CD8-positive, alpha-beta memory T cell (primary cell): ENCODE measurements around the gene RPS6KA2. TPM values are rescaled to one million over a fixed set of nuclear protein-coding genes. Genes with fewer than 3 reads are reported as not detected.
"Not testable (repeated sequence)": the region's sequence is repeated elsewhere in the genome, so short reads cannot be mapped to it uniquely, and the experiment has no call there.

Experiments used
- CTCF ChIA-PET: fragments of 350-600 bp; sonication (Branson Sonifier 250); formaldehyde crosslinking; loops from one replicate; lab custom pipeline; 2021; ENCODE audit warnings: antibody characterized with exemption; lab: Charles Lee
- POLR2A ChIA-PET: fragments of 350-600 bp; sonication (Branson Sonifier 250); formaldehyde crosslinking; loops from one replicate; lab custom pipeline; 2021; ENCODE audit warnings: antibody characterized with exemption; lab: Charles Lee
- DNase-seq, 5 donors: peaks; one replicate each; pipeline versions ENCODE4 v3.0.0 to v3.0.0-alpha.2; 2020 to 2022; ENCODE audit warnings: mixed read lengths in 1 of 5
- H3K27ac ChIP-seq: one replicate; pipeline ENCODE4 v1.7.0; 2013; ENCODE audit warnings: low read depth, mild to moderate bottlenecking, low read length, moderate library complexity
- H3K27me3 ChIP-seq: 2 replicates; pipeline ENCODE4 v1.7.0; 2013; ENCODE audit warnings: low read length, mild to moderate bottlenecking; ENCODE audit not compliant: insufficient read depth, poor library complexity, severe bottlenecking
- H3K36me3 ChIP-seq: 2 replicates; pipeline ENCODE4 v1.7.0; 2013; ENCODE audit warnings: mild to moderate bottlenecking, low read length, moderate library complexity; ENCODE audit not compliant: insufficient read depth
- H3K4me1 ChIP-seq: 2 replicates; pipeline ENCODE4 v1.7.0; 2013; ENCODE audit warnings: mild to moderate bottlenecking, low read length, moderate library complexity; ENCODE audit not compliant: insufficient read depth
- H3K4me3 ChIP-seq: 2 replicates; pipeline ENCODE4 v1.7.0; 2013; ENCODE audit warnings: mild to moderate bottlenecking, low read length
- H3K9me3 ChIP-seq: 2 replicates; pipeline ENCODE4 v1.7.0; 2013; ENCODE audit warnings: mild to moderate bottlenecking, low read length
- H3K27ac Mint-ChIP-seq, 8 donors: one replicate each; pipeline ENCODE4 v1.8.0; 2020 to 2021; ENCODE audit warnings: mixed read lengths in 8 of 8, mild to moderate bottlenecking in 6 of 8, inconsistent platforms in 3 of 8, moderate library complexity in 3 of 8
- H3K27me3 Mint-ChIP-seq, 2 donors: one replicate each; pipeline ENCODE4 v1.8.0; 2020 to 2021; ENCODE audit warnings: mixed read lengths in 2 of 2, mild to moderate bottlenecking in 1 of 2, moderate library complexity in 1 of 2
- H3K36me3 Mint-ChIP-seq, 3 donors: one replicate each; pipeline ENCODE4 v1.8.0; 2020 to 2021; ENCODE audit warnings: mixed read lengths in 3 of 3, inconsistent platforms in 1 of 3, mild to moderate bottlenecking in 1 of 3
- H3K4me1 Mint-ChIP-seq, 3 donors: one replicate each; pipeline ENCODE4 v1.8.0; 2020 to 2021; ENCODE audit warnings: mixed read lengths in 3 of 3, inconsistent platforms in 1 of 3, mild to moderate bottlenecking in 1 of 3
- H3K4me3 Mint-ChIP-seq, 7 donors: one replicate each; pipeline ENCODE4 v1.8.0; 2020 to 2021; ENCODE audit warnings: mixed read lengths in 7 of 7, mild to moderate bottlenecking in 6 of 7, moderate library complexity in 4 of 7, inconsistent platforms in 2 of 7
- H3K9me3 Mint-ChIP-seq, 5 donors: one replicate each; pipeline ENCODE4 v1.8.0; 2020 to 2022; ENCODE audit warnings: mixed read lengths in 5 of 5, mild to moderate bottlenecking in 3 of 5, moderate library complexity in 2 of 5, inconsistent platforms in 1 of 5
- polyA plus RNA-seq: library from polyadenylated mRNA; unstranded; fragments of 300-500 nt; fragmentation: Illumina TruSeq; gene quantifications from one replicate; pipeline ENCODE4 v1.2.3, GENCODE V29; 2021
- total RNA-seq, 2 experiments: library from RNA; stranded (reverse); gene quantifications; one replicate each; pipeline ENCODE4 v1.2.3, GENCODE V29; 2021

The RPS6KA2 gene
- total and polyA plus RNA-seq, 3 experiments from 2014 or later, result 3.6 to 4.7 (median 4.6) TPM

DNA sequence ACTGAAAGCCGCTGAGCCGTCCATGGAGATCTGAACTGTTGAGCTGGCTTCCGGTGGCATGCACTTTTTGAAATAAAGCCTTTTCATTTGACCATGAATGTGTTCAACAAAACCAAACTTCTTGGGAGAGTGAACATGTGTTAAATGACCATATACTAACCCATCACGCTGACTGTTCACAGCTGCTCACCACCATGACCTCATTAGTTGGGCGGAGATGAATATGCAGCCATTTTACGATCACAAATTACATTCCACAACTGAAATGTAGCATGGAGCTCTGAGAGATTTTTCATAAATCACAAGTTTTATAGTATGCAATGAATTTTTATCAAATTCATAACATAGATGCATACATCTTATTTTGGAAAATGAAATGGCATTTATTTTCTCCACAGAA is 44.8 kb downstream of the RPS6KA2 start:
- Histone ChIP-seq H3K27ac (no peak overlapping the region), H3K9me3 (no peaks in the 10 kb centered on the region), H3K4me3 (no peak overlapping the region), H3K27me3 (no peaks in the 10 kb centered on the region), H3K4me1 (no peaks in the 10 kb centered on the region), H3K36me3 (no peaks in the 10 kb centered on the region)
- Mint-ChIP-seq H3K27me3 (no peaks in the 10 kb centered on the region), H3K9me3 (peaks cover 0 to 4% (median 2%) of the 10 kb centered on the region in 5 donors), H3K4me1 (no peaks in the 10 kb centered on the region), H3K27ac (no peak overlapping the region), H3K36me3 (peaks cover 0 to 8% (median 0%) of the 10 kb centered on the region in 3 donors), H3K4me3 (no peak overlapping the region)
- POLR2A ChIA-PET, result no interaction called here
- CTCF ChIA-PET, result no interaction called here
- no peak for DNase-seq

DNA sequence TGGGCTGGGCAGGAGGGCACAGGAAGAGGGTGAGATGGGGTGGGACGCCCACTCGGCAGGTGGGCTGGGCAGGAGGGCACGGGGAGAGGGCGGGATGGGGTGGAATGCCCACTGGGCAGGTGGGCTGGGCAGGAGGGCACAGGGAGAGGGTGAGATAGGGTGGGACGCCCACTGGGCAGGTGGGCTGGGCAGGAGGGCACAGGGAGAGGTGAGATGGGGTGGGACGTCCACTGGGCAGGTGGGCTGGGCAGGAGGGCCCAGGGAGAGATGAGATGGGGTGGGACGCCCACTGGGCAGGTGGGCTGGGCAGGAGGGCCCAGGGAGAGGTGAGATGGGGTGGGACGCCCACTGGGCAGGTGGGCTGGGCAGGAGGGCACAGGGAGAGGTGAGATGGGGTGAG is 45.2 kb downstream of the RPS6KA2 start:
- H3K4me3 Mint-ChIP-seq, H3K27me3 Mint-ChIP-seq, H3K27ac Mint-ChIP-seq, H3K4me1 ChIP-seq, H3K36me3 Mint-ChIP-seq, DNase-seq, H3K27ac ChIP-seq, H3K36me3 ChIP-seq, H3K9me3 Mint-ChIP-seq, POLR2A ChIA-PET, H3K27me3 ChIP-seq, H3K4me1 Mint-ChIP-seq, CTCF ChIA-PET, H3K9me3 ChIP-seq, H3K4me3 ChIP-seq: not testable (repeated sequence)

DNA sequence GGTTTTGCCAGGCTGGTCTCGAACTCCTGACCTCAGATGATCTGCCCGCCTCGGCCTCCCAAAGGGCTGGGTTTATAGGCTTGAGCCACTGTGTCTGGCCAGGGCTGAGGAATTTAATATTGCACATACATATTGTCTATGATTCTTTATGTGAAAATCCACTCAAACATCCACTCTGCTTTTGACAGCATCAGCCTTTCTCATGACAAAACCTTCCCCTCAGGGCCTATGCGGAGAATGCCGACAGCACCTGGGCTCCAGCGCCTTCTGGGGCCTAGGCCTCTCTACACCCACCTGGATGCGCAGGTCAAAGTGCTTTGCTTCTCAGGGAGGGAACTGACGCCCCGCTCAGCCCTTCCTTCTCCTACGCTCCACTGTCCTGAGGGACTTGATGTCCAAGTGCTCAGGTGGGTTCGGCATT is 46.0 kb downstream of the RPS6KA2 start:
- no peak for DNase-seq
- H3K27ac Mint-ChIP-seq, result no peak overlapping the region
- ChIA-PET POLR2A (no interaction called here), CTCF (no interaction called here)
- no peaks in the 10 kb centered on the region for H3K4me1 Mint-ChIP-seq
- Histone ChIP-seq H3K36me3 (no peaks in the 10 kb centered on the region), H3K27me3 (no peaks in the 10 kb centered on the region), H3K9me3 (no peaks in the 10 kb centered on the region), H3K27ac (no peak overlapping the region), H3K4me3 (no peak overlapping the region), H3K4me1 (no peaks in the 10 kb centered on the region)
- H3K27me3 Mint-ChIP-seq, result no peaks in the 10 kb centered on the region
- H3K9me3 Mint-ChIP-seq, result peaks cover 4 to 11% (median 7%) of the 10 kb centered on the region in 5 donors
- no peak overlapping the region for H3K4me3 Mint-ChIP-seq
- H3K36me3 Mint-ChIP-seq, result peaks cover 0 to 13% (median 4%) of the 10 kb centered on the region in 3 donors

DNA sequence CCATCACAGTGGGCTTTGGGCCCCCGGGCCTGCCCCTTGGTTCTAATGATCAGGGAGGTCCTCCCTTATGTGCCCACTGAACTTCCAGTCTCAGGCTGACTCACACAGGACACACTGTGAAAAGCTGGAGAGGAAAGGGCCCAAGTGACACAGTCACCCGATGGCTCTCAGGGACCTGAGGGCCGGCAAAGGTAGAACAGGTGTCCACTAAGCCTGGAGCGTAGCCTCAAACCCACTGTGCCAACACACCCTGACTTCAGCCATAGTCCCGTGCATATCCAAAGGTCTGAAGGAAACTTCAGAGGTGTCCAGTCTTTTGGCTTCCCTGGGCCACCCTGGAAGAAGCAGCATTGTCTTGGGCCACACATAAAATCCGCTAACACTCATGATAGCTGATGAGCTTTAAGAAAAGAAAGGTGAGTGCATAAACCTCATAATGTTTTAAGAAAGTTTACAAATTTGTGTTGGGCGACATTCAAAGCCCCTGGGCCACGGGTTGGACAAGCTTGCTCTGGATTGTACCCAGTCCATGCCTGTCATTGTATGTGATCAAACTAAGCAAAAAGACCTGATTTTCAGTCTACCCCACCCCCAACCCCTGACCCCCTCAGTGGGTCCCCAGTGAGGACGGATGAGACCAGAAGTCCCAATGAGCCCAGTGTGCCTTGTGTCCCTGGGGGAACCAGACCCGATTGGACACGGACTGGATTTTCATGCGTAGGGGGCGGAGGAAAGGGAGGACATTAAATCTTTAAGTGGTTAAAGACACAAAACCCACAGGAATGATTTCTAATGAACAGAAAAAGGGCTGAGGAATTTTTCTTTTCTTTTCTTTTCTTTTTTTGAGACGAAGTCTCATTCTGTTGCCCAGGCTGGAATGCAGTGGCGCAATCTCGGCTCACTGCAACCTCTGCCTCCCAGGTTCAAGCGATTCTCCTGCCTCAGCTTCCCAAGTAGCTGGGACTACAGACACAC is 46.7 kb downstream of the RPS6KA2 start:
- no peaks in the 10 kb centered on the region for H3K4me1 ChIP-seq
- no peak overlapping the region for H3K27ac ChIP-seq
- ChIA-PET POLR2A (no interaction called here), CTCF (interaction anchor here (0.5 kb wide), 1 partner anchor 223 kb away, joined by 3 read pairs; no protein-coding TSS in a partner anchor)
- no peaks in the 10 kb centered on the region for H3K9me3 ChIP-seq
- DNase-seq, result no peak
- no peaks in the 10 kb centered on the region for H3K36me3 ChIP-seq
- no peak overlapping the region for H3K4me3 ChIP-seq
- Mint-ChIP-seq H3K27me3 (no peaks in the 10 kb centered on the region), H3K9me3 (peaks cover 5 to 12% (median 10%) of the 10 kb centered on the region in 5 donors), H3K4me1 (no peaks in the 10 kb centered on the region), H3K4me3 (no peak overlapping the region), H3K36me3 (peaks cover 0 to 15% (median 4%) of the 10 kb centered on the region in 3 donors), H3K27ac (no peak overlapping the region)
- no peaks in the 10 kb centered on the region for H3K27me3 ChIP-seq

DNA sequence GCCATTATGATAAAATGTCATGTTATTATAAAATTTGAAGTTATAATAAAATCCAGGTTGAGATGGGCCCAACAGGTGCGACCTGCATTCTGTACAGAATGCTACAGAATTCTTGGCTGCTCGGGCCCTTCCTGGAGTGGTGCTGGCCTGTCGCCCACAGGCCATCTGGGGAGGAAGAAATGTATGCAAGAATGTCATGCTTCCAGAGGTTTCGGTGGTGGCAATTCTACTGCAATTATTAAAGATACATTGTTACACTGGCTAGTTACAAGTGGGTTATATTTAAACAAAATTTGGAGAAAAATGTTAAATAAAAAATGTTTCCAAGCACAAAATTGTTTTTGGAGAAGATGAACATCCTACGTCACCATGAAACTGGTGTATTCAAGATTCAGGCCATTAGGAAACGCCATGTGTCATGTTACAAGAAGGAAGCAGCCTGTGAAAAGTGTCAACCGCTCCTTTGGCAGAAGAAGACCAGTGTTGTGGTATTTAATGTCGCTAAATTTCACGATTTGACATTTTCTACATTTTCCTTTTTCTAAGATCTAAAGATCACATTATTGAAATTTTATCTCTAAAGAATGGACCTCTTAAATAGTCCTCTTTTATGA is 47.7 kb downstream of the RPS6KA2 start:
- DNase-seq, result no peak
- H3K36me3 ChIP-seq, result no peaks in the 10 kb centered on the region
- no peak overlapping the region for H3K4me3 ChIP-seq
- H3K9me3 ChIP-seq, result no peaks in the 10 kb centered on the region
- Mint-ChIP-seq H3K27me3 (no peaks in the 10 kb centered on the region), H3K36me3 (peaks cover 0 to 19% (median 4%) of the 10 kb centered on the region in 3 donors), H3K27ac (no peak overlapping the region), H3K9me3 (peaks cover 5 to 16% (median 10%) of the 10 kb centered on the region in 5 donors), H3K4me3 (no peak overlapping the region), H3K4me1 (no peaks in the 10 kb centered on the region)
- ChIA-PET POLR2A (no interaction called here), CTCF (no interaction called here)
- no peaks in the 10 kb centered on the region for H3K4me1 ChIP-seq
- H3K27me3 ChIP-seq, result no peaks in the 10 kb centered on the region
- no peak overlapping the region for H3K27ac ChIP-seq

DNA sequence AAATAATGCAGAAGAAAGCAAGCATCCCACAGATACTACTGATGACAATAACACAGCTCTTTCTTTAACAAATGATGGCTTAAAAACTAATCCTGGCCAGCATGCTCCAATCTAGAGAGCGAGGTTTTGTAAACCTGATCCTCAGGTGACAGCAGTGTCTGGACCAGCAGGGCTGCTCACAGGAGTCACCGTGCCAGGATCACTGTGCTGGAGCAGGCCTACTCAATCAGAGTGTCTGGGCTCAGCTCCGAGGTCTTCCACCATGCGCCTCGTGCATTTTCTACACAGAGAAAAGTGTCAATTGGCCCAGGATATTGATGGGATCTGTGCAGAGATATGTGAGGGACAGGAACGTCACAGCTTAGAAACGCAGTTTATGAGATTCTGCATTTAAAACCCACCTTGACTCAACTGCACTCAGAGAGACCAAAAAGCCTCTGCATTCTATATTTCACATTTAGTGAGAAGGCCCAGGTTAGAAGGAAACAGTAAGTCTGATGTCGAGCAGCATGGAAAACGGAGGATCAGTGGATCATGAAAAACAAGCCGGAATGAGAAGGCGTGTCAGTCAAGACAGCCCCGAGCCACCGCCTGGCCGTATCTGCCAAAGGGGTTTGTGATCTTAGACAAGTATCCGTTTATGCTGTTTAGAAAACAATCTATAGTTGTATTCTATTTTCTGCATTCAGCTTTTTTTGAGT is 48.4 kb downstream of the RPS6KA2 start:
- no peaks in the 10 kb centered on the region for H3K4me1 ChIP-seq
- H3K4me3 ChIP-seq, result no peak overlapping the region
- H3K27me3 Mint-ChIP-seq, result no peaks in the 10 kb centered on the region
- H3K36me3 ChIP-seq, result no peaks in the 10 kb centered on the region
- no peak overlapping the region for H3K27ac ChIP-seq
- H3K4me1 Mint-ChIP-seq, result no peaks in the 10 kb centered on the region
- no peak overlapping the region for H3K27ac Mint-ChIP-seq
- no peaks in the 10 kb centered on the region for H3K9me3 ChIP-seq
- ChIA-PET CTCF (no interaction called here), POLR2A (no interaction called here)
- H3K4me3 Mint-ChIP-seq, result no peak overlapping the region
- peaks cover 5 to 16% (median 10%) of the 10 kb centered on the region in 5 donors for H3K9me3 Mint-ChIP-seq
- H3K36me3 Mint-ChIP-seq, result peaks cover 0 to 19% (median 4%) of the 10 kb centered on the region in 3 donors
- DNase-seq, result no peak
- H3K27me3 ChIP-seq, result no peaks in the 10 kb centered on the region

DNA sequence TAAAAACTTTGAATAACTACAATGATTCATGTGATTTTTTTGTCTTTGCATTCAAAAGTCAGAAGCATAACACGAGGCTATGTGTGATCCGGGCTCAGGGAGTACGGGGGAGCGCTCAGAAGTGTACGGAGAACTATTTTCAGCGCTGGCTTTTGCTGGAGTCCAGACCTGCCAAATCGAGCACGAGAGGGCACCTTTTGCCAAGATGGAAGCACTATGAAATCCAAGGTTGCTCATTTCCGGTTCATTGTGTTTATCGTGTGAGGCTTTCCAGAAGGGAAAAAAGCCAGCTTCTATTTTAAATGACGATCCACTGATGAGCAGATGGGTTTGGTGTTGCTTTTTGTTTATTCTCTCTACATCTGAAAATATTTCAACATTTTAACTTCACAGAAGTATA is 51.8 kb downstream of the RPS6KA2 start:
- H3K9me3 Mint-ChIP-seq, result peaks cover 5 to 16% (median 10%) of the 10 kb centered on the region in 5 donors
- POLR2A ChIA-PET, result no interaction called here
- peak overlapping the region in 1 of 8 donors; percentile 83 for H3K27ac Mint-ChIP-seq

More for the DNA sequence above, 51.8 kb downstream of the RPS6KA2 start:
- H3K27me3 ChIP-seq, result no peaks in the 10 kb centered on the region
- Mint-ChIP-seq H3K27me3 (peaks cover 0 to 3% of the 10 kb centered on the region in 2 donors), H3K4me1 (peaks cover 4 to 7% (median 7%) of the 10 kb centered on the region in 3 donors), H3K36me3 (peaks cover 0 to 19% (median 4%) of the 10 kb centered on the region in 3 donors), H3K4me3 (no peak overlapping the region)
- no peaks in the 10 kb centered on the region for H3K9me3 ChIP-seq
- no peak overlapping the region for H3K27ac ChIP-seq
- DNase-seq, result no peak
- CTCF ChIA-PET, result interaction anchor here (1.5 kb wide), 1 partner anchor 8 kb away, joined by 3 read pairs; no protein-coding TSS in a partner anchor
- no peaks in the 10 kb centered on the region for H3K4me1 ChIP-seq
- no peaks in the 10 kb centered on the region for H3K36me3 ChIP-seq
- no peak overlapping the region for H3K4me3 ChIP-seq
